GM03348 (cell line): Measurements from ENCODE around the gene TFEB.

Experiments
- DNase-seq: peaks from one replicate; pipeline ENCODE4 v3.0.0; 2012; ENCODE audit warnings: low spot score

Gene TFEB

GRCh38 chr6:41690541-41691330 is 44.7 kb downstream of the TFEB start:
- DNase-seq = no peak

DNA sequence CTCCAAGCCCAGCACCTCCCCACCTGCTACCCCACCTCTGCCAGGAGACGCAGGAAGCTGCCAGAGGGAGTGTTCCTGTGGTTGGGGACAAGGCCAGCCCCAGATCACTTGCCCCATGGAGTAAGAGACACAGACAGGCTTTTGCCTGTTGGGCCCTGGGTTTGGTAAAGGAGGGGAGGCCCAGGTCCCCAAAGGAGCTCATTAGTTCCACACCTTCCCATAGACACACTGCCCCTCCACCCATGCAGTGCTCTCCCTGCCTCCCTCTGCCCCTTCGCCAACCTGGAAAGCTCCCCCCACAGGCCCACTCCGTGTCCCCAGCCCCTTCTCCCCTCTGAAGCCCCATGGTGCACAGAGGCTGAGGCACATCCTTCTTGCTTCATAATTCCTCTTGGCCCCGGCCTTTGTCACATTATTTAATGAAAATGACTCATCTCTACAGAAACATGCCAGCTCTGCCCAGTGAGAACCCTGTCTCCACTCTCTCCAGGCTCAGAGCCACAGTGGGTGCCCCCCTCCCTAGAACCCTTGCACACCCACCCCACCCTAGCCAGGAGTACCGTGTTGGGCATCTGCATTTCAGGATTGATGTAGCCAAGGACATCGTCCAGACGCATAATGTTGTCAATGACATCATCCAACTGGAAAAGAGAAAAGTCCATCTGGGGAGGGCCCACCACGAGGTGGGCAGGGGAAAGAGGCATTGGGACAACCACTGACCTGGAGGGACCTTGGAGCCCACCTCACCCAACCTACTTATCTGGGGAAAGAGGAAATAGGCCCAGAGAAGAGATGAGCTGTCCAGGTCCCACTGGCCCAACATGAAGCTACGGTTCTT is 46.0 kb downstream of the TFEB start:
- DNase-seq = peak; percentile 57

DNA sequence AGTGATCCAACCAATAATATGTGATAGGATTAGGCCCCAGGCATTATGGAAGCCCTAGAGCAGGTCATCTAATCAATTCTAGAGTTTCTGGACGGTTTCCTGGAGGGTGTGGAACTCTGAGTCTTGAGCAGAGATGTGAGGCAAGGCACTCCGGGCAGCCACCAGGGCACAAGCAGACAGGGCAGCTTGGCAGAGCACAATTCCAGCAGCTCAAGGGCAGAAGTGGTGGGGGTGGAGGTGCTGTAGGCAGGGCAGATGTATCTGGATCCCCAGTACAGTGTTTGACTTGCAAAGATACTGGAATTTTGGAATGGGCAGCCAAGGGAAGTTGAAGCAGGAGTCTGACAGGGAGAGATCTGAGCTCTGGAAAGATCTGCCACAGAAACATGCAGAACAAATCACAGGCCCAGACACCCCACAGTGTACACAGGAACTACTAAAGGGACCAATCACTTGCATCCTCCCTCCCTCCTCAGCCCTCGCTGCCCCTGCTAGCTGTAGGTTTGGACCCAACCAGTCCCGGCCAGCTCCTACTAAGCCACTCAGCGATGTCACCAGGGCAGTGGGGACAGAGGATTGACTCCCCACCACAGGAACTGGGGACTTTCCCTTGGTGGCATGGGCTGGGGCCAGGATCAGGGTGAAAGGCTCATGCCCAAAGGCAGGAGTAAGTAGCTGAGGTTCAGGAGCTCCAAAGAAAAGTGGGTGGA is 47.0 kb downstream of the TFEB start:
- no peak for DNase-seq

- DNase-seq = no peak
These were observed 47.8 kb downstream of the TFEB start for GRCh38 chr6:41687501-41688175.

DNA sequence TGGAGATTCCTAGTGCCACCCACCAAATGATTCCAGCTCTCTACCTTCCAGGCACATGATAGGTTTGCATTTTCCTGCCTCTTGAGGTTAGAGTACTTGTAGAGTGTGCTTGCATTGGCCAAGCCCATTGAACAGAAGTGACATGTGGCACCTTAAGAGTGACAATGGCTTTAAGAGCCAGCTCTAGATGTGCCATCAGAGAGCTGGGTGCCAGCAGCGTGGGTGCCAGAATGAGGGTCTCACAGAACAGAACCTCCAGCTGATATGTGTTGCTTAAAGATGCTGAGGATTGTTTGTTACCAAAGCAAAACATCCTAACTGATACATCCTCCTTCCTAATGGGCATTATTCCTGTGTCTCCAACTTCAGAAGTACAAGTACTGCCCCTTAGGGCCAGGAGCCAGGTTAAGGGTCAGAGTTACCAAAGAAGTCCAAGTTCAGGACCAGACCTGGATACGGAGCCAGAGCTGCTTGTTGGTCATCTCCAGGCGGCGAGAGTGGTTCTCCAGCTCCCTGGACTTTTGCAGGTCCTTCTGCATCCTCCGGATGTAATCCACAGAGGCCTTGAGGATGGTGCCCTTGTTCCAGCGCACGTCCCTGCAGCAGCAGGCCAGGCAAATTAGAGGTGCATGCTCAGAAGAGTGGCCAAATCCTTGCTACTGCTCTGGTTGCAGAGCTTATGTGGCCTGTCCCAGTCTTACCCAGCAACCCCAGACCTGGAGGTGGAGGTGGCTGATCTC is 49.6 kb downstream of the TFEB start:
- no peak for DNase-seq

- DNase-seq = no peak
These were observed 50.9 kb downstream of the TFEB start for GRCh38 chr6:41684311-41685180.

- DNase-seq = peak; percentile 94
These were observed 51.7 kb downstream of the TFEB start for GRCh38 chr6:41683523-41684310.

DNA sequence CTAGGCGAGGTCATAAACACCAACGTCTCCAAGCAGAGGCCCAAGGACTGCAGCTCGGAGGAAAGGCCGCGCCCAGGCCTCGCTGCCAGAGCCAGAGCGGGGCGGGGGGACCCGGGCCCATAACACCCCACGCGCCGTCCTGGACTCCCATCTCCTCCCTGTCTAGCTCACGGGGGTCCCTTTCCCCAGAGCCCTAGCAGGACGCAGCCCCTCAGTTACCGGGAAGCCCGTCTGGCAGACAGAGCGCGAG is 52.2 kb downstream of the TFEB start:
- DNase-seq = no peak

DNA sequence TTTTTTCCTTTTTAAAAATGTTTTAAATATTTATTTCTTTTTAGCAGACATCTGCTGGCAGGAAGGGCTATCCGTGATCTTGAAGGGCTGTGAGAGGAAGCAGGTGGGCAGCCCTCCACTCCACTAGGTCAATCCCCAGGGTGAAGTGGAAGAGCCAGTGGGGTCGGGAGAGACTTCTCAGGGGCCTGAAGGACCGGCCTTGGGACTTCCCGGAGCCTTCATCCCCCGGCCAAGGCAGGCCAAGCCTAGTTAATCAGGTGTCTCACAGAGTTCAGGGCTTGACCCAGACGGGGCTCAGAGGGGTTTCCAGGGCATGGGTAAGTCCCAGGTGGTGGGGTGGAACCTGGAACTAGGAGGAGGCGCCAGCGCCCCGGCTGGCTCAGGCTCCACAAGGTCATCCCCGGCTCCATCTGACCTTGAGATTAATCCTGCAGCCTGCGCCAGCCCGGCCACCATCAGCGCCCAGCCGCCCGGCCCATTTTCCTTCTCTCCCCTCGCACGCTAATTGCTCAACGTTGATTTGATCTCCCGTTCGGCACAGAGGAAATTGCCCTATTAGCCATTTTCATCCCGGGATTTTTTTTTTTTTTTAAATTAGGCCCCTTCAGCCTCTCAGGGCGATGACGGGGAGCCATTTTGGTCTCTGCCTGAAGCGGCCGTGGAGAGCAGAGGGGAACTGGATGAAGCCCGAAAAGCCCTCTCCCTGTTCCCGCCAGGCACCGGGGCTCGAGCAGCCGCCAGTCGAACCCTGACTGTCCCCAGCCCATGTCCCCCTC is 52.7 kb downstream of the TFEB start:
- no peak for DNase-seq

DNA sequence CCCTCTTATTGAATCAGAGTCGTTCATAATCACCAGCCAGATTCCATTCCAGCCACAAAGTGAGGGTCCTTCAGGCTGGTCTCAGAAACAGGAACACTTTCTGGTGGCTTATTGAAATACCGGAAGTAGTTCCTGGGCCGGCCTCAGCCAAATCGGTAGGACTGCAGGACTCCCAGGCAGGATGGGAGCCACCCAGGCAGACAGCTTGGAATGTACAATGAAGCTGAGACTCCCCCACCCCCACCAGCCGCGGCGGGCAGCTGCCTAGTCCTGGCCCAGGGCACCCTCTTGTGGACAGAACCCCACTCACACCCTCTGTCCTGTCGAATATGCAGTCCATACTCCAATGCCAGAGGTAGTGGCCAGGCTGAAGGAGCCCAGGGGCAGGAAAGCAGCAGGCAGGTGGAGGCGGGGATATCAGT is 53.3 kb downstream of the TFEB start:
- peak; percentile 97 for DNase-seq

GRCh38 chr6:41680182-41680965 is 55.0 kb downstream of the TFEB start:
- no peak for DNase-seq

DNA sequence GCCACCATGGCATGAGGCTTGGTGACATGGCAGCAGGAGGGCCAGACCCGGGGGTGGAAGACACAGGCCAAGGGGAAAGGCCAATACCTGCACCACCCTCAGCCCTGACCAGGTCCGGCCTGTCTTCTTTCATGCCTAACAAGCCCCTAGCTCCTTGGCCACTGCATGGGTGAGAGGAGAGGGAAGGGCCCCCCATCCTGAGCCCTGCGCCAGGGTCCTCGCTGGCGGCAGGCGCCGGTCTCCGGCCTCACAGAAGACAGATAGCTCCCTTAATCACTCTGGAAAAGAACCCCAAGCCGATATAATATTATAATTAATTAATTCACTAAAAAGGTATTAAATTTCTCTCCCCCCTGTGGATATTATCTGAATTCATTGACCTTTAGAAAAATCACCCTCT is 55.7 kb downstream of the TFEB start:
- no peak for DNase-seq

DNA sequence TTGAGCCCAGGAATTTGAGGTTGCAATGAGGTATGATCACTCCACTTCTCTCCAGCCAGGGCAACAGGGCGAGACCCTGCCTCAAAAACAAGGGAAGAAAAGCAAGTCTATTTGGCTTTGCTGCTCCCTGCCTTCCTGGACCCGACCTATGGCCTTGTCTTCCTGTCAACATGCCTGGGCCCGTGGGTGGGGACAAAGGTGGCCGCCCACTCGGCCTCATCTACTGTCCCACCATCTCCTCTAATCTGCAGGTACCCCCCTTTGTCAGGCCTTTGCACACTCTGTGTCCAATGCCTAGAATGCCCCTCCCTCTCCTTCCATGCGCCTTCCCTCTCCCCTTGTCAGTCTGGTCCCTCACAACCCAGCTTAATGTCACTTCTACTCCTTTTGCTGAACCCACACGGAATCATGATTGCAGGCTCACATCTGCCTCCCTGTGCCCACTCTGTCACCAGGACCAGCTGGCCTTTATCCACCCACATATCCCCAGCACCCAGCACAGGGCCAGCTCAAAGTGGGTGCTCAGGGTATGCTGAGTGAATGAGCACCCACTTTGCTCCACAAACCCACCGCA is 56.8 kb downstream of the TFEB start:
- DNase-seq = no peak

DNA sequence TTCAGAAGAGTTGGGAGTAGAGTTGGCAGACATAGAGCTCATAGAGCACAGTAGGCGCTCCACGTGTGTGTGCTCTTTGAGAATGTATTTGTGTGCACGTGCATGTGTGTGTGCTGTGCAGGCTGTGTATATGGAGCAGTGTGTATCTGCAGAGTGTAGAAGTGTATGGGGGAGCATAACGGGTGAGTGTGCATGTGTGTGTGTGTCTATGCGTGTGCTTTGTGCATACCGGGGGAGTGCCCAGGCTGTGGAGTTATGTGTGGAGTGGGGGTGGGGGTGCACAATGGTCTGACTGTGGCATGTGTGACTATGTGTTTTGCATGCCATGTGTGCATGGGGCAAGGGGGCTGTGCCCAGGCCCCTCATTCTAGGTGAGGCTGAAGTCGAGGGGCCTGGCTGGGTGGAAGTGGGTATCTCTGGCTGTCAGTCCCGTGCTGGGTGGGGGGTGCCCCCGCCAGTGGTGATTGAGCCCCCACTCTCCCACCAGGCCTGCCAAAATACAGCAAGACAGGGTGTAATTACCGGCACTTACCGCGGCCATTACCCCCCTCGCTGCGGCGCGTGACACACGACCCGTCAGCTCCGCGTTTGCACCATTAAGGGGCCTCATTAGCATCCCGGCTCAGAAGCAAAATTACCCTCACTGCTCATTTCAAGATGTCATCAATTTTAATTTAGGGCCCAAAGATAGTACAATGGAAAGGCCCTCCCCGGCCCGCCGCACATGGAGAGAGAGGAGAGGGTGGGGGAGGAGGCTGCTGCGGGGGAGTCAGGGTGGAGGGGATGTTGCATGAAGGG is 58.1 kb downstream of the TFEB start:
- DNase-seq = no peak

GRCh38 chr6:41676431-41676830 is 59.0 kb downstream of the TFEB start:
- DNase-seq = no peak

GRCh38 chr6:41675992-41676391 is 59.4 kb downstream of the TFEB start:
- no peak for DNase-seq

GRCh38 chr6:41675176-41675775 is 60.1 kb downstream of the TFEB start:
- no peak for DNase-seq
